ENCODE results near the gene ADGRA1.

The ADGRA1 gene

DNA sequence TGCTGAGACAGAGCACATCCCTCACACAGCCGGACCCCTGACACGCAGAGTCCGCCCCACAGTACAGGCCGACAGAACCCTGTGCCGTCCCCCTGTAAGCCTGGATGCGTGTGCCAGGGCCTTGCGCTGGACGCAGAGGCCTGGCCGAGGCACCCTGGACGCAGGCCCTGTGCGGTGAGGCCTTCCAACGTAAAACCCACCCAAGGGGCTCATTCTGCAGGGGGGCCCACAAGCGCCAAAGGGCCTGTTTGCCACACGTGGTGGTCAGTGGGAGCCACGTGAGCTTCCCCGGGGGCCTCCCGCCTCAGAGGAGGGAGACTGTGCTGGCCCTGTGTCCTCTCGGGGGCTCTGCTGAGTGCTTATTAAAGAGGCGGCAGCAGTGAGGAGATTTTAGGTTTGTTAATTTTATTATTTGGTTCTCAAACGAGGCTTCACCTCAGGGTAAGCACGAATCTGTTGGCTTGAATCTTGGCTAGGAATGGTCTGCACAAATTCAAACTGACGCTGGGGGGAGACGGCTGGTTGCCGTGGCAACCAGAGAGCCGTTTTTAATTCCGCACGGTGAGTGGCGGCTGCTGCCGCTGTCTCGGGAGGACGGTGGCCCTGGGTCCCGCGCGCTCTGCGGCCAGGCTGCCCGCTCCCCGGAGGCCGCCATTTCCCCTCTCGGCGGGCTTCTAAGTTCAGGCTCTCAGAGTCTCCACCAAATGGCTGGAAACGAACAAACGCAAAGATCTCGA, 4.9 kb upstream of the ADGRA1 start:
- peaks cover 8% of the 10 kb centered on the region for H3K27me3 Mint-ChIP-seq

GRCh38 chr10:133083422-133084100, 4.2 kb upstream of the ADGRA1 start:
- no peak overlapping the region for H3K4me3 Mint-ChIP-seq
- peaks cover 4% of the 10 kb centered on the region for H3K4me1 Mint-ChIP-seq
- no peaks in the 10 kb centered on the region for H3K9me3 Mint-ChIP-seq
- no peaks in the 10 kb centered on the region for H3K36me3 Mint-ChIP-seq
- H3K27me3 Mint-ChIP-seq = peaks cover 8% of the 10 kb centered on the region
- no peak overlapping the region for H3K27ac Mint-ChIP-seq

More for the DNA sequence above, 4.9 kb upstream of the ADGRA1 start:
- Mint-ChIP-seq H3K36me3 (no peaks in the 10 kb centered on the region), H3K9me3 (no peaks in the 10 kb centered on the region), H3K4me3 (no peak overlapping the region), H3K4me1 (peaks cover 4% of the 10 kb centered on the region), H3K27ac (no peak overlapping the region)

- Mint-ChIP-seq H3K36me3 (no peaks in the 10 kb centered on the region), H3K27ac (no peak overlapping the region), H3K9me3 (no peaks in the 10 kb centered on the region), H3K4me3 (no peak overlapping the region), H3K4me1 (peaks cover 4% of the 10 kb centered on the region), H3K27me3 (peaks cover 10% of the 10 kb centered on the region)
Measured at GRCh38 chr10:133084491-133084890, 3.2 kb upstream of the ADGRA1 start.

- H3K36me3 Mint-ChIP-seq = no peaks in the 10 kb centered on the region
Measured at GRCh38 chr10:133085251-133086125, 2.2 kb upstream of the ADGRA1 start.

GRCh38 chr10:133086247-133086646, 1.5 kb upstream of the ADGRA1 start:
- no peak overlapping the region for H3K4me3 Mint-ChIP-seq
- no peaks in the 10 kb centered on the region for H3K9me3 Mint-ChIP-seq
- H3K36me3 Mint-ChIP-seq = no peaks in the 10 kb centered on the region
- H3K27me3 Mint-ChIP-seq = peaks cover 11% of the 10 kb centered on the region
- peaks cover 4% of the 10 kb centered on the region for H3K4me1 Mint-ChIP-seq
- no peak overlapping the region for H3K27ac Mint-ChIP-seq

More at GRCh38 chr10:133085251-133086125, 2.2 kb upstream of the ADGRA1 start:
- H3K27me3 Mint-ChIP-seq = peaks cover 10% of the 10 kb centered on the region
- no peaks in the 10 kb centered on the region for H3K9me3 Mint-ChIP-seq
- no peak overlapping the region for H3K27ac Mint-ChIP-seq
- no peak overlapping the region for H3K4me3 Mint-ChIP-seq
- H3K4me1 Mint-ChIP-seq = peaks cover 4% of the 10 kb centered on the region

DNA sequence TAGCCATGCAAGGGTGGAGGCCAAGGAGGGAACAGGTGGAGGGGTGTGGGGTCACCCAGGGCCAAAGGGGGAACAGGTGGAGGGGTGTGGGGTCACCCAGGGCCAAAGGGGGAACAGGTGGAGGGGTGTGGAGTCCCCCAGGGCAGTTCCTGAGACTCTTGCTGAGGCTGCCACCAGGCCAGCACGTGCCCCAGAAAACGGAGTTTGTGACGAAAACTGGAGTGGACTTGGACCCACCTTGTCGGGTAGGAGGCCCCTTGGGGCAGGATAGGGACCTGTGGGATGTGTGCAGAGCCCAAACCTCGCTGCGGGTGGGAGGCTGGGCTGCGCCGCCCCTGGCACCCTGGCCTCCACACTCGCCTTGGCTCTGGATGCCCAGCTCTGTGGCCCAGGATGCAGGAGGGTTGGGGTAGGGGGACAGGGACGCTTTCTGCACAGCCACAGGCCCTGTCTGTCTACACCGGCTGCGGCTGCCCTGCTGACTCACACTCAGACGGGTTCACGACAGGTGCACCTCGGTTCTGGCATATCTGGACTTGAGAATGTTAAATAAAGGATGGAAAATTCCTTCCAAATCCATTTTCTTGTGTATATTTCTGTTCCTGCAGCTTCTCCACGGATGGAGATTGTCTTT, 562 bp upstream of the ADGRA1 start:
- Mint-ChIP-seq H3K27me3 (peaks cover 12% of the 10 kb centered on the region), H3K4me1 (peaks cover 4% of the 10 kb centered on the region), H3K4me3 (no peak overlapping the region), H3K9me3 (no peaks in the 10 kb centered on the region), H3K27ac (no peak overlapping the region), H3K36me3 (no peaks in the 10 kb centered on the region)

GRCh38 chr10:133088179-133088955, 643 bp downstream of the ADGRA1 start:
- H3K4me3 Mint-ChIP-seq = no peak overlapping the region
- H3K9me3 Mint-ChIP-seq = no peaks in the 10 kb centered on the region
- H3K36me3 Mint-ChIP-seq = no peaks in the 10 kb centered on the region
- peaks cover 14% of the 10 kb centered on the region for H3K27me3 Mint-ChIP-seq
- peaks cover 4% of the 10 kb centered on the region for H3K4me1 Mint-ChIP-seq
- no peak overlapping the region for H3K27ac Mint-ChIP-seq

DNA sequence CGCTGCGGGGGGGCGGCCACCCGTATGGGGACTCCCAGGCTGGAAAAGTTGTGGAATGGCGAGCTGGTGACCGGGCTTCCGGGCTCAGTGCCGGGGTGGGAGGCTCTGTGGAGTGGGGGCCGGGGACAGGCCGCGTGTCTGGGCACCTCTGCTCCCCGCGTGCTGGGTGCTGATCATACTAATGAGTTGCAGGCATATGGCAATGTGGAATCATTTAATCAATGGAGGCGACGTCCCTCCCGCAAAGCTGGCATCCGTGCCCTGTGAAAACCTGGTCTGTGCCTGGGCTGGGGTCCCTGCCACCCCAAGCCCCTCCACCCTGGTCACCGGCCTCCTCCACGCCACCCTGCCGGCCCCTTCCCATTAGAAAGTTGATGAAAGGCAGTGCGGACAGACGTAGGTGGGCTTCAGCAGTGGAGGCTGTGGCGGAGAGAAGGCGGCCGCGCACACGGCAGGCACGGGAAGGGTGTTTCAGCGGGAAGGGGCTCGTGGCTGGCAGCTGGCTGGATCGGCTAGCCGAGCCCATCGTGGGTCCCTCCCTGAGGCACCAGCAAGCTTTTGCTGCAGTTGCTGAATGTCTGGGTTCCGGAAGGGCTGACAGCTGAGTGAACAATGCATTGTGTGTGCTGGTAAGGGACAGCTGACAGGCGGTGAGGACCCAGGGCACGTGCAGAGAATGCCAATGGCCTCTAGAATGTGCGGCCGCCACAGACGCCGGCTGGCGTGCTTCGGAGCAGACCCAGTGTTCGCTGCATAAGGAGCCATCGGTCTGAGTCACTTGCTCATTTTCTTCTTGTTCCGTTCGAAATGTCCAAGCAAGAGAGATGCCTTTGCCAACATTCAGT, 1.5 kb downstream of the ADGRA1 start:
- Mint-ChIP-seq H3K36me3 (no peaks in the 10 kb centered on the region), H3K27me3 (peaks cover 14% of the 10 kb centered on the region), H3K27ac (no peak overlapping the region), H3K4me3 (no peak overlapping the region), H3K9me3 (no peaks in the 10 kb centered on the region), H3K4me1 (peaks cover 4% of the 10 kb centered on the region)

- Mint-ChIP-seq H3K9me3 (no peaks in the 10 kb centered on the region), H3K27me3 (peaks cover 12% of the 10 kb centered on the region), H3K4me3 (no peak overlapping the region), H3K36me3 (no peaks in the 10 kb centered on the region), H3K4me1 (peaks cover 4% of the 10 kb centered on the region), H3K27ac (no peak overlapping the region)
Measured at GRCh38 chr10:133090101-133090500, 2.4 kb downstream of the ADGRA1 start.

GRCh38 chr10:133090654-133091053, 2.9 kb downstream of the ADGRA1 start:
- H3K27me3 Mint-ChIP-seq = peaks cover 12% of the 10 kb centered on the region
- H3K4me3 Mint-ChIP-seq = no peak overlapping the region
- H3K9me3 Mint-ChIP-seq = no peaks in the 10 kb centered on the region
- H3K4me1 Mint-ChIP-seq = peaks cover 4% of the 10 kb centered on the region
- no peaks in the 10 kb centered on the region for H3K36me3 Mint-ChIP-seq
- H3K27ac Mint-ChIP-seq = no peak overlapping the region

DNA sequence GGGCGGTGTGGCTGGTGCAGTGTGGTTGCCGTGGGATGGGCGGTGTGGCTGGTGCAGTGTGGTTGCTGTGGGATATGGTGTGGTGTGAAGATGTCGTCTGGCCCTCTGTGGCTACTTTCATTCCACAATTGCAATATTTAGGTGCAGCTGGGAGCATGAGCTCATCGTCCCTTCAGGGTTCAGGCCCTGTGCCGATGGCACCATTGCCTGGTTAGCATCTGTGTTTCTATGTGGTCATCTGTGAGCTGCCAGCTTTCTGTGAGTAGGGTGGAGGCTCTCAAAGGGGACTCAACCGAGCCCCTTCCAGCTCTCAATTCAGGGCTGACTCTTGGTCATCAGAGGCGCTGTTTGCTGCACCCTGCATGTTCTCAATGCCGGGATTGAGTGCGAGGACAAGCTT, 3.6 kb downstream of the ADGRA1 start:
- peaks cover 12% of the 10 kb centered on the region for H3K27me3 Mint-ChIP-seq
- peaks cover 4% of the 10 kb centered on the region for H3K4me1 Mint-ChIP-seq
- no peak overlapping the region for H3K27ac Mint-ChIP-seq
- no peak overlapping the region for H3K4me3 Mint-ChIP-seq
- H3K9me3 Mint-ChIP-seq = no peaks in the 10 kb centered on the region
- no peaks in the 10 kb centered on the region for H3K36me3 Mint-ChIP-seq

DNA sequence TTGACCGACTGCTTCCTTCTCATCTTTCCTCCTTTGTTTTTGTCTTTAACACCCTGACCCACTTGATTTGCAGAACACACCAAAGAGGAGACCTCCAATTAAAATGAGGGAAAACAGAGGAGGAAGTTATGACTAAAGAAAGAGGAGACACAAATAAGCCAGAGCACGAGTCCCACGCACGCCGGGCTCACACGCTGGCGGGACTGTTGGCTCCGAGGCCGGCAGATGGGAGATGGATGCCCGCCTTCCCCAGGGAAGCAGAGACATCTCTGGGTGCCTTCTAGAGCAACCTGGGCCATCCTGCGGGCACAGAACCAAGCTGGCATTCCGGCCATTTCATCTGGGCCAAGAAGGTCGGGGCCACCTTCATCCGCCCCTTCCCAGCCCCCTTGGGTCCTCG, 5.6 kb downstream of the ADGRA1 start:
- H3K4me3 Mint-ChIP-seq = no peak overlapping the region
- no peaks in the 10 kb centered on the region for H3K36me3 Mint-ChIP-seq
- H3K27me3 Mint-ChIP-seq = peaks cover 7% of the 10 kb centered on the region
- no peak overlapping the region for H3K27ac Mint-ChIP-seq
- no peaks in the 10 kb centered on the region for H3K9me3 Mint-ChIP-seq
- no peaks in the 10 kb centered on the region for H3K4me1 Mint-ChIP-seq

DNA sequence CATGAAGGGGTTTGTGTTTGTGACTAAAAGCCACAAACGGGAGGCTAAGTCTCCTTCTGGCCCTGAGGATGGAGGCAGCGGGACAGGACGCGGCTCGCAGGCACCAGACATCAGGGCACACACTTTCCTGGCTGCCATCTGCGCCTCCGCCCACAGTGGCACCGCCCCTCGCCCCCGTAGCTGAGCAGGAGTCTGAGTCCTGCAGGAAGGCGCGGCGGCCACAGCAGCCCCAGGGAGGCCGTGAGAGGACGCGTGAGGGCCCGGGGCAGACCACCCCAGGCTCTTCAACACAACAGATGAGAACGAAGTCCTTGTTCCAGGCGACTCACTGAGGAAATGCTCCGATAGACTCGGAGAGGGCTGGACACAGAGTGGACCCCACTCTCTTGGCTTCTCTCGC, 6.6 kb downstream of the ADGRA1 start:
- no peaks in the 10 kb centered on the region for H3K9me3 Mint-ChIP-seq
- H3K4me1 Mint-ChIP-seq = no peaks in the 10 kb centered on the region
- H3K27ac Mint-ChIP-seq = no peak overlapping the region
- no peaks in the 10 kb centered on the region for H3K36me3 Mint-ChIP-seq
- H3K27me3 Mint-ChIP-seq = peaks cover 5% of the 10 kb centered on the region
- no peak overlapping the region for H3K4me3 Mint-ChIP-seq

- Mint-ChIP-seq H3K4me1 (no peaks in the 10 kb centered on the region), H3K27me3 (peaks cover 5% of the 10 kb centered on the region), H3K9me3 (no peaks in the 10 kb centered on the region), H3K4me3 (no peak overlapping the region), H3K27ac (no peak overlapping the region), H3K36me3 (no peaks in the 10 kb centered on the region)
Measured at GRCh38 chr10:133094866-133095265, 7.1 kb downstream of the ADGRA1 start.
